ENCODE results near the gene AEBP2.
"Not testable (repeated sequence)": the region's sequence is repeated elsewhere in the genome, so short reads cannot be mapped to it uniquely, and the experiment has no call there.

AEBP2 gene, protein sequence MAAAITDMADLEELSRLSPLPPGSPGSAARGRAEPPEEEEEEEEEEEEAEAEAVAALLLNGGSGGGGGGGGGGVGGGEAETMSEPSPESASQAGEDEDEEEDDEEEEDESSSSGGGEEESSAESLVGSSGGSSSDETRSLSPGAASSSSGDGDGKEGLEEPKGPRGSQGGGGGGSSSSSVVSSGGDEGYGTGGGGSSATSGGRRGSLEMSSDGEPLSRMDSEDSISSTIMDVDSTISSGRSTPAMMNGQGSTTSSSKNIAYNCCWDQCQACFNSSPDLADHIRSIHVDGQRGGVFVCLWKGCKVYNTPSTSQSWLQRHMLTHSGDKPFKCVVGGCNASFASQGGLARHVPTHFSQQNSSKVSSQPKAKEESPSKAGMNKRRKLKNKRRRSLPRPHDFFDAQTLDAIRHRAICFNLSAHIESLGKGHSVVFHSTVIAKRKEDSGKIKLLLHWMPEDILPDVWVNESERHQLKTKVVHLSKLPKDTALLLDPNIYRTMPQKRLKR

DNA sequence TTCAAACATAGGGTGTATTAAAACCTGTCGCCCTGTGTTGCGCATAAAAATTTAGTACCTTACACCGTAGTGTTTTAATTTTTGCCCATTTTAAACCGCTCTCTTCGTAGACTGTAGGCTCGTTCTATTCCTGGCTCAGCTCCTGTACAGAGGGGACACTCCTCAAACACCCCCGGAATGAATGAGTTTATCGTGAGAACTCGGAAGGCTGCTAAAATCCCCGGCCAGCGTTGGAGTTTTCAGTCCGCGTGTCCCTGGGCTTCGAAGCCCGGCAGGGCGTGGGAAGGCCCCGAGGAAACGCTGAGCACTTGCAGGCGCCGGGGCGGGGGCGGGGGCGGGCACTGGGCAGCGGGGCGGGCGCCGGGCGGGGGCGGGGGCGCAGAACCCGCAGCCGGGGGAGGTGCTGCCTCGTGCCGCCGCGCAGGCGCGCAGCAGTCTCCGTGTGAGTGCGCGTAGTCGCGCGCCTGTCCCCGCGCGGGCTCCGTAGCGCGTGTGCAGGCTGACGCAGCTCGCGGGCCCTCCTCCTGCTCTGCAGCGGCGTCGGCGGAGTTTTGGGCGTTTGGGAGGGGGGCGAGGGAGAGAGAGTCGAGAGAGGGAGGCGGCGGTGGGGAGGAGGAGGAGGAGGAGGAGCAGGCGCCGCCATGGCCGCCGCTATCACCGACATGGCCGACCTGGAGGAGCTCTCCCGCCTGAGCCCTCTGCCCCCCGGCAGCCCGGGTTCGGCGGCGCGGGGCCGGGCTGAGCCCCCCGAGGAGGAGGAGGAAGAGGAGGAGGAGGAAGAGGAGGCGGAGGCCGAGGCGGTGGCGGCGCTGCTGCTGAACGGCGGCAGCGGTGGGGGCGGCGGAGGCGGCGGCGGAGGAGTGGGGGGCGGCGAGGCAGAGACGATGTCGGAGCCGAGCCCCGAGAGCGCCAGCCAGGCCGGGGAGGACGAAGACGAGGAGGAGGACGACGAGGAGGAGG, at the start of gene AEBP2:
Gene AEBP2, plus strand, starts transcription at position 434 of the 960 bp plus-strand sequence. Its CDS starts 208 bp downstream, at position 642.
- DNase-seq (ENCODE audit: low spot score), result peak; percentile 93

DNA sequence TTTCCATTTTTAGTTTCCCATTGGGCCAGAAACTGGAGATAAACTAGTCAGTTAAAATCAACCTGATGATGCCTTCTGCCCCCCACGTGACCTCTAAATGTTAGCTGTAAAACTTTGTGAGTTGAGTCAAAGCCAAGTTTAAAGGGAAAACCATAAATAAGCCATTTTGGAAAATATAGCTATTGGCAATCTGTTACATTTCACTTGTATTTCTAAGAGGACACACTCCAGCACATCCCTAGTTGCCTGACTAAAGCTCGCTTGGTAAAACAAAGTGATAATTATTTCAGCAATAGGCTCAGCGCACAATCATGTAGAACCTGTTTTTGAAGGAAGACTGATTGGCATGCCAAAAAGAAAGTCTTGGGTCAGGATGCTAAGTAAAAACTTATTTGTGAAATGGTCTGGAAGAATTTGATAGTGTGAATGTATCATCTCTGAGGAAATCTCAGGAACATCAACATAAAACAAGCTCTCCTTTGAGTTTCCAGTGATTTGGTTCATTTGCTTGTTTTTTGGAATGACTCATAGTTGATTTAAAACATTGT, 49.2 kb upstream of the AEBP2 start:
- DNase-seq (ENCODE audit: low spot score), result peak; percentile 69

DNA sequence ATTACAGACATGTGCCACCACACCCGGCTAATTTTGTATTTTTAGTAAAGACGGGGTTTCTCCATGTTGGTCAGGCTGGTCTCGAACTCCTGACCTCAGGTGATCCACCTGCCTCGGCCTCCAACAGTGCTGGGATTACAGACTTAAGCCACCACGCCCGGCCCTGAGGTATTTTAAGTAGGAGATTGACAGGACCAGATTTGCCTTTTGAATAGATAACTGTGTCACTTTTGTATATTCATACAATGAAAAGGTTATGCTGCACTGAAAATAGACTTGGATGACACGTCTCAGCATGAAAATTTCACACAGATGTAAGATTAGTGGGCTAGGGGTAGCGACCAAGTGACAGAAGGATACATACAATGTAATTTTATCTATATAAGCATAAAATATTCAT, 46.6 kb upstream of the AEBP2 start:
- DNase-seq (ENCODE audit: low spot score), result not testable (repeated sequence)

DNA sequence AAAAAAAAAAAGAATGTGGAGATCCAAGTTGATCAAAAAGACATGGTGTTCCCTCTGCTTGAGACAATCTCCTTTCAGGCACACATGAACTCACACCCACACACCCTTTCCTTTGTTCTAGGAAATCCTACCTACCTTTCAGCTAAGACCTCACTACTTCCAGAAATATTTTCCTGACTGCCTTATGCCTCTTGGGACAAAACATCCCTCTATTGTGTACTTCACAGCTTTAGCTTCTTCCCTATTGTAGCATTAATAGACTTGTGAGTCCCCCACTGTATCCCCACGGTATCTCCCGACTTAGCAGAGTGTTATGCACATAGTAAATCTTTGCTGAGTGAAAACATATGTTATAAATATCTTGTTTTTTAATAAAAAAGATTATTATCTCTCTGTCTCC, 44.9 kb upstream of the AEBP2 start:
- DNase-seq (ENCODE audit: low spot score), result no peak

DNA sequence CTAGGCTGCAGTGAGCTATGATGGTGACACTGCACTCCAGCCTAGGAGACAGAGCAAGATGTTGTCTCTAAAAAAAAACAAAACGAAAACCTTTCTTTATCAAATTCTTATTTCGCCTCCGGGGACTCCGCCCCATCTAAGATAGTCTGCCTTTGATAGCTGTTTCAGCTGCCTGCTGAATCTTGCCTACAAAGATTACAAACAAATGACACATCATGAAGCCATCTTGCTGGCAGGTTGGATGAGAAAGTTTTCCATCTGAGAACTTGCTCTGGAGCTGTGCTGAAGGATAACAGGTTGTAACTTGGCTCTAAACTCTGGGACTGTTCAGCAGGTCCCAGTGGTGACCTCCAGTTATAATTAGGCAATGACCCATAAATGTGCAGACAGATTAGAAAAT, 41.8 kb upstream of the AEBP2 start:
- peak; percentile 84 for DNase-seq (ENCODE audit: low spot score)

DNA sequence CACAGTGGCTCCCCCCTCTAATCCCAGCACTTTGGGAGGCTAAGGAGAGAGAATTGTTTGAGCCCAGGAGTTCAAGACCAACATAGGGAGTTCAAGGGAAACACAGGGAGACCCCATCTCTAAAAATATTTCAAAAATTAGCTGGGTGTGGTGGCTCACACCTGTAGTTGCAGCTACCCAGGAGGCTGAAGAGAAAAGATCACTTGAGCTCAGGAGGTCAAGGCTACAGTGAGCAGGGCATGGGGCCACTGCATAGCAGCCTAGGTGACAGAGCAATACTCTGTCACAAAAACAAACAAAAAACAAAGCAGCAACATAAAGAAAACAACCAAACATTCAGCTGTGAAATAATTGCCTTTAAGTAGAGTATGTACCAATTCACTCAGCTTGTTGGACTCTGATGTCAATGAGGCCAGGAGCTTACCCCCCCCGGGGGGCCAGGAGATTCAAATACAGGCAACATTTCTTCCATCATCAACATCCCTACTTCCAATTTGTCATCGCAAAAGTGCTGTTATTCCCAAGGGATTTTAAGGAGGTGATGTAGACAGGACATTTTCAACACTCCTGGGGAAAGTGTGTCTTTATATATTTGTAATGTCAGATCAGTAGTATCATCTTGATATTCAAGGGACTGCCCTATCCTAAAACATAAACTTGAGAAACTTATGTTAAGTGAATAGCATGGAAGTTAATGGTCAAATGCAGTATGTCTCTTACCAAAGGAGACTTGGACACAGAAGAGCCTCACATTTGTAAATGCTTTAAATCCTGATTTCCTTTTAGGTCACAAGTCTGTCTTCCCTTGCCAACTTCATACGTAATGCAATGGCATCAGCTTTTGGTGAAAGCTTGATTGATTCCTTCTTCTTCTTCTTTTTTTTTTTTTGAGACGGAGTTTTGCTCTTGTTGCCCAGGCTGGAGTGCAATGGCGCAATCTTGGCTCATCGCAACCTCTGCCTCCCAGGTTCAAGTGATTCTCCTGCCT, 40.6 kb upstream of the AEBP2 start:
- no peak for DNase-seq (ENCODE audit: low spot score)

DNA sequence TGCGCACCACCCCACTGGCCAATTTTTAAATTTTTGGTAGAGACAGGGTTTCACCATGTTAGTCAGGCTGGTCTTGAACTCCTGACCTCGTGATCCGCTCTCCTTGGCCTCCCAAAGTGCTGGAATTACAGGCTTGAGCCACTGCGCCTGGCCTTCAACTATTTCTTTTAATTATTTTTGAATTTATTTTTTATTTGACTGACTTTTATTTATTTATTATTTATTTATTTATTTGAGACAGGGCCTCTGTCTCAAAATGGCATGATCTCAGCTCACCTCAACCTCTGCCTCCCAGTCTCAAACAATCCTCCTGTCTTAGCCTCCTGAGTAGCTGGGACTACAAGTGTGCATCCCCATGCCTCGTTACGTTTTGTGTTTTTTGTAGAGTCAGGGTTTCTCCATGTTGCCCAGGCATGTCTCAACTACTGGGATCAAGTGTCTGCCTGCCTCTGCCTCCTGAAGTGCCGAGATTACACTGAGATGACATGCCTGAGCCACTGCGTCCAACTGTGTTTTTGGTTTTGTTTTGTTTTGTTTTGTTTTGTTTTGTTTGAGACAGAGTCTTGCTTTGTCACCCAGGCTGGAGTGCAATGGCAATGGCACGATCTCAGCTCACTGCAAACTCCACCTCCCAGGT, 38.5 kb upstream of the AEBP2 start:
- DNase-seq (ENCODE audit: low spot score), result not testable (repeated sequence)

DNA sequence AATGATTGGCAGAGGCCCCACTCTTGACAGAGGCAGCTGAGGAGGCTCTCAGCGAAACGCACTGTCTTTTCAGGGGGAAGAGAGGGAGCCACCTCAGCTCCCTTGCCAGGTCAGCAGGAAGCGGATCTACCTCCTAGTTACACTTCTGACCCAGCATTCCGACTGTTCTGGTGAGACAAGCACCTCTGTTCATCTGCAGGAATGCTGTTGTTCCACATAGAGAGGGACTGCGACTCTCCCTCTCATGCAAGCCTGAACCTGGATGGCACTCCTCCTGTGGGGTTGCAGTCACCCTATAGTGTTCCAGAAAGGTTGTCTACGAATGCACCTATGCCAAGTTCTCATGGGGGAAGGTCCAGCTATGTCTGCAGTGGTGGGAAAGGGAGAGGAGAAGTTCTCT, 37.1 kb upstream of the AEBP2 start:
- no peak for DNase-seq (ENCODE audit: low spot score)

DNA sequence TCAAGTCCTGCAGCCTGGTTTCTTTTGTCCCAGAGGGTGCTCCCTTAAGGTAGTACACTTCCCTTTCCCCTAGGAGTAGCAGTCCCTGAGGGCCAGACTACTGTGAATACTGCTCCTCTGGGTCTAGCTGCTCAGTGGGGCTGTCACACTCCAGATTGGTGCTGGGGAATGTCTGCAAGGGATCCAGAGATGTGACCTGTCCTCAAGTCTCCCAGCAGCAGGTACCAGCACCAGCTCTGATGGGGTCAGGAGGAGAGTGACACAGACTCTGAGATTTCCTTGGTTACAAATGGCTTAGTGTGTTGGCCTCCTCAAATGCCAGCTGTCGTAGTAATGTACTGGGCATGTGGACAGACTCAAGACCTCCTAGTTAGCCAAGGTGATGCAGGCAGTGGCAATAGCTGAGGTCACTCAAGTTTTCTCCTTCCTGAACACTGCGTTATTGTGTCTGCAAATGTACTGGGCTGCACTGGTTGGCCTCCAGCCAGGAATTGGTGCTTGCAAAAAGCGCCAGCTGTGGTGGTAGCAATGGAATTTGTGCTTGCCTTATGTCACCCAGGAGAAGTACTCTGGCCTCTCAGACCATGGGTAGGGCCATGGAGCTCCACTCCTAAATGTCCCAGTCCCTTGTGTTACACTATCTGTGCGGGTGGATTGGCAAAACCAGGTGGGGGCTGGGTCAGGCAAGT, 36.4 kb upstream of the AEBP2 start:
- peak; percentile 48 for DNase-seq (ENCODE audit: low spot score)

DNA sequence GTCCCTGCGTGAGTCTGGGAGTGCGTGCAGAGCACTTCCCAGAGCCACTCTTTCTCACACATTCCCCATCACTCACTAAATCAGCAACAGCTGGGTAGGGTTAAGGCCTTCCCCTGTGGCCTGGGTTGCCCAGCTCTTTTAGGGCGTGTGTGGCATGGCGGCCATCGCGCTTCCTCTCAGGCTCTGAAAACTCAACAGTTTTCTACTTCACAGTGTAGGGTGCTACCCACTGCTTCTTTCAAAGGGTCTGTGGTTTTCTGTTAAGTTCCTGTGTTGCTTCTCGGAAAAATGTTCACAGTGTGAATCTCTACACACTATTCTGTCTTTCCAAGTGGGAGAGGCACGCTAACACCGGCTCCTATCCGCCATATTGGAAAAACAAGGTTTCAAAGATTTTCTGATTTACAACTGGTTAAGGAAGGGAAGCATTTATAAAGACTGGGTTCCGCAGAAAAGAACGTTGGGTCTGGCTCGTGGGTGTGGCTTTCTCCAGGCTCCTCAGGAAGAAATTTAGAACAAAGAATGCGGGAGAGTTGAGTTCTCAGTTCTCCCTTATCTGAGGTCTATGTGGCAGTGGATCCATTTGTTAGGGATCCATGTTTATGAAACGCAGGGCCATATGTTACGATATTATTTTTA, 34.9 kb upstream of the AEBP2 start:
- no peak for DNase-seq (ENCODE audit: low spot score)

DNA sequence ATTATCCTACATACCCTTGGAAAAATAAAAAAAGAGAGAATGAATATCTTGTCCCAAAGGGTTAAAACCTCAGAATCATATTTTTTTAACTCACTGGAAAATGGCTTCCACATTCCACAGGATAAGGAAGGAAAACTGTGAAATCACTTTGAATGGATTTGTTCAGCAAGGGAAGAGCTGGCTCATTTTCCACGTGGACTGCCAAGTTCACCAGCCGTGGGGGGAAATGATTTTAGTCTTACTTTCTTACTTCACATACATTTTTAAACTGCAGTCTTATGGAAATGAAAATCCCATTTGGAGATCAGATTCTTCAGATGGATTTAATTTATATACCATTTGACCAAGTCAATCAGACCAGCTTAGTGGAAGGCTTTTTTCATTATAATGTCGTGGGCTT, 29.9 kb upstream of the AEBP2 start:
- no peak for DNase-seq (ENCODE audit: low spot score)

DNA sequence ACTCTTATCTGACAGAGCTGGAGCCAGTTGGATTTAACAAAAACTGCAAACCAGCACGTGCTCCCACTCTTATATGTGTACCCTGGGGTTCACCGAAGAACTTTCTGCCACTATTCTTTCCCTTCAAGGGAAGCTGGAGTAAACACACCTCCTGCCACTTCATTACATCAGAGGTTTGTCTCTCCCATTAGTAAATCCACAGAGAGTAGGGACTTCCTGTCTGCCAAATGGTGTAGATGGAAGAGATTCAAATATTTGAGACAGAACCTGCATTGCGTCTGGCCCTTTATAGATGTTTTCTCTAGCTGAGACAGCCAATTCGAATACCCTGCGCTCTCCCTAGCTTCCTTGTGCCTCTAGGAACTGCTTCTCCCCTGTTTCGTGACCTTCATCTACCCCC, 29.1 kb upstream of the AEBP2 start:
- DNase-seq (ENCODE audit: low spot score), result no peak

DNA sequence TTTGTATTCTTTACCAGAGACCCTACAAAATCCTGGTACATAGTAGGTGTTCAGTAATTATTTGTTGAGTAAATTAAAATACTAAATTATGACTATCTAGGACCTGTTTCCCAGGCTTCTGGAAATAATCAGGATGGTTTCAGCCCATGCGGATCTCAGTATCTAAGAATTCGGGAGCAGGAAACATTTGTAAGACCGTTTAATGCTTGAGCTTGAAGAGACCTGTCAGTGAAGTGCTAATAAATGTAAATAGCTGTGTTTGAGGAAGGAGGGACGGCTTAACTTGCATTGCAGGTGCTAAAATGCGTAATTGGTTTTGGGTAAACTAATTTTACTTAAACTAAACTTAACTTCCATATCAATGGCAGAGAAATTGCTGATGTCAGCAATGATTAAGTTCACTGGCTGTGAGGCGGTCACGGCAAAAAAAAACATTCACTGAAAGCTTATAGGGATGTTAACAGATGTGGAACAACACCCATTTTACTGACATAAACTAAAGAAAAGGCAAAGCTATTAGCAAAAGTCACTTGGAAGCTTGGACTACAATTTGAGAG, 28.6 kb upstream of the AEBP2 start:
- DNase-seq (ENCODE audit: low spot score), result no peak

DNA sequence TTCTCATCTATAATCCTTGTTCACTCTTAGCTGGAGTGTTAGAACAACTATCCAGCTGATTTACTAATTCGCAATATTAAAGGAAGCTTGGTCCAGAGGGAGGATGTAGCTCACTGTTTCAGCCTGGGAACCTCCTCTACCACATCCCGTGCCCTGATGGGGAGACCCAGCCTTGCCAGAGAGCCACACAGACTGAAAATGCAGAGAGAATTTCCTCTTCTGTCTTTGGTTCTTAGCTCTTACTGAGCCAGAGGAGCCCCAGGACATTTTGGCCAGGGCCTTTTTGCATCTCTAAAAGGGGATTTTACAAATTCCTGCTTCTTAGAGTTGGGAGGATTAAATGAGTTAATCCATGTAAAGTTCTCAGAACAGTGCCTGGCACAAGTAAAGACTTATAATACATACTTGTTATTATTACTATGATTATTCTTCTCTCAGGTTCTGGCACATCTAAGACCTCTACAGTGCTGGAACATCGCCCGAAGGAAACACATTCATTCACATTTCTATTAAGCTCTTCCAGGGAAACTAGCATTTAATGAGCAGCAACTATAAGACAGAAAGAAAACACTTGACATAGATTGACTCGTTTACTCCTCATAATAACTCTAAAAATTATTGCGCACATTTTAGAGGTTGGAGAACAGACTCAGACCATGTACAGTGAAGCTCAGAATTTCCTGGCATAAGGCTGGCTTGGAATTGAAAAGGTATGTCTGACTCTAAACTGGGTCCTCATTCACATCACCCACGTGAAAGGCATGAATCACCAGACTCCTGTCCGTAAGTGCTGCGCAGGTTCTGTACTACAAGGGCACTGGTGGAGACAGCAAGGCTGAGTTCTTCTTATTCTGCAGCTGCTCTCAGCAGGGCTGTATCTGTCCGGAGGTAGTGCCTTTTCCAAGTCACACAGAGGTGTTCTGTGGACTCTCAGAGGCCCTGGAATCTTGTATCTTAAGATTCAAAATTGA, 27.8 kb upstream of the AEBP2 start:
- no peak for DNase-seq (ENCODE audit: low spot score)

DNA sequence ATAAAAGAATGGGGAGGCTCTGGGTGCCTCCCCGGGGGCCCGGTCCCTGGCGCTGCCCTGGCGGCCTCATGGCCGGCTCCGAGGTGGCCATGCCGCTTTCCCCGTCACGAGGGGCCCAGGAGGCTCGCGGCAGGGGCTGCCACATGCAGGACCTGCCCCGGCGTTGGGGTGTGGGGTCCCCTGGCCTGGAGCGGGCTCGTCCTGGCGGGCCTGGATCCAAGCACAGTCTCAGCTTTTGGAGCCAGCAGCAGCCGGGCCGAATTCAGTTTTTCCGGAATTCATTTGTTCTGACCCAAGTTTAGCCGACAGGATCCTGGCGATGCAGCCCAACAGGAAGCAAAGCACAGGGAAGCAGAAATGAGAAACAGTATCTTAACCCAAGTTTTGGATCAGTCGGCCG, 26.4 kb upstream of the AEBP2 start:
- DNase-seq (ENCODE audit: low spot score), result no peak

DNA sequence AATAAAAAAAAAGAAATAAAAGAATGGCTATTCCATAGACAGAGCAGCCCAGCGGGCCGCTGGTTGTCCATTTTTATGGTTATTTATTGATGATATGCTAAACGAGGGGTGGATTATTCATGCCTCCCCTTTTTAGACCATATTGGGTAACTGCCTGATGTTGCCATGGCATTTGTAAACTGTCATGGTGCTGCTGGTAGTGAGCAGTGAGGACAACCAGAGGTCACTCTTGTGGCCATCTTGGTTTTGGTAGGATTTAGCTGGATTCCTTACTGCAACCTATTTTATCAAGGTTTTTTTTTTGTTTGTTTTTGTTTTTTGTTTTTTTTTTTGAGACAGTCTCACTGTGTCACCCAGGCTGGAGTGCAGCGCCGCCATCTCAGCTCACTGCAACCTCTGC, 25.7 kb upstream of the AEBP2 start:
- not testable (repeated sequence) for DNase-seq (ENCODE audit: low spot score)

DNA sequence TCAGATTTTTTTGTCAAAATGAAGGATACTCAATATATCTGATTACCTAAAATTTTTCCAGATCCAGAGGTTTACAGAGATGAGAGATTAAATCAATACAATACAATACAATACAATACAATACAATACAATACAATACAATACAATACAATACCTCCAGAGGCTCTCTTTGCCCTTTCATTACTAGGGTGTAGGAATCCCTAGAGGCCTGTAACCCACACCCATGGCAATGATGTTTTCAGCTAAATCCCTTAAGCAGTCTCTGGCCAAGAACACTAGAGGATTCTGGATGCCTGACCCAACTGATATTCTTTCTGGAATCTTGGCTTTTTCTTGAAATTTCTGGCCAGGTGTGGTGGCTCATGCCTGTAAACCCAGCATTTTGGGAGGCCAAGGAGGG, 23.7 kb upstream of the AEBP2 start:
- no peak for DNase-seq (ENCODE audit: low spot score)

DNA sequence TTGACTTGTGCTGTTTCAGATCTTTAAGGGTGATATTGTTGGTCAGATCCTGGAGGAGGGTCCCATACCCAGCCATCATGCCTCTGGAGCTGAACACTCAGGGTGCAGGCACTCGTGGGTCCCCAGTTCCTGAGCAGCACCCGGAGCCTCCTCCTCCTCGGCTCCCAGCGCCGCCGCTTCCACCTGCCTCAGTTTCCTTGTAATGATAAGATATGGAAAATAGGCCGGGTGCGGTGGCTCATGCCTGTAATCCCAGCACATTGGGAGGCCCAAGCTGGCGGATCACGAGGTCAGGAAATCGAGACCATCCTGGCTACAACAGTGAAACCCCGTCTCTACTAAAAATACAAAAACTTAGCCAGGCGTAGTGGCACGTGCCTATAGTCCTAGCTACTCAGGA, 20.2 kb upstream of the AEBP2 start:
- DNase-seq (ENCODE audit: low spot score), result no peak
